Choroid plexus epithelial cell (primary cell): ENCODE measurements around the gene NUDT2.

Experiments used
- DNase-seq: peaks from one replicate; pipeline ENCODE4 v3.0.0-alpha.2; 2010; ENCODE audit warnings: low read depth
- H3K4me3 ChIP-seq: 2 replicates; pipeline ENCODE4 v1.5.1; 2011; ENCODE audit warnings: low read depth, mild to moderate bottlenecking, control low read depth, low read length, moderate library complexity
- TF ChIP-seq, protein P1 (sequence below): conservative IDR thresholded peaks from 2 replicates; pipeline ENCODE4 v1.5.1; 2011; ENCODE audit warnings: low read depth, mild to moderate bottlenecking, control low read depth, inconsistent platforms, low read length, moderate library complexity

NUDT2 gene

DNA sequence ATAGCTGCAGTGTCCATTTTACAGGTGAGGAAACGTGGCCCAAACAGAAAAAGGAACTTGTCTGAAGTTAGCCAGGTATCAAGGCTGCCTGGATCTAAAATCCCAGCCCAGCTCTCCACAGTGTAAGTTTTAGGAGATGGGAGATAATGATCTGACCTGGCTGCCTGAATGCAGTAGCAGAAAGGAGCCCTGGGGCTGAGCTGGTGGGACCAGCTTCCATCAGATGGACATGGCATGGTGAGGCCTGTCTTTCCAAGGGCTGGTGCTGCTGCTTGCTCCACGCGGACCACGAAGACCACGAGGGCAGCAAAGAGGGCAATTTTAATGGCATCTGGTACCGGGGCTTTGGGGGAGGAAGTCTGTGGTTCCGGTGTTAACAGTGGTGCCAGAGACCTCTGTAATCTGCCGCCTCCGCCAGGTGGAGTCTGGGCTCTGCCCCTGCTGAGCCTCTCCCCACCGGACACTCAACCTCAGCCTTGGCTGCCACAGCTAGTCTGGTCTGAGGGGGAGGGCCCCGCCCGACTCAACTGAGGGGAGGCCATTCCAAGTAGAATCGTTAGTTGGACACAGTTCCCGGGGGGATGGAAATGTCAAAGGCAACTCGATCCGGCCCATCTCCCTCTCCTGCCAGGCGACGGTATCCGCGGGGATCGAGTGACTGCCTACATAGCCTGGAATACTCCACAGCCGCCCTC lies 46.7 kb downstream of the NUDT2 start:
- DNase-seq, result peak; percentile 12
- TF ChIP-seq, protein P1, sequence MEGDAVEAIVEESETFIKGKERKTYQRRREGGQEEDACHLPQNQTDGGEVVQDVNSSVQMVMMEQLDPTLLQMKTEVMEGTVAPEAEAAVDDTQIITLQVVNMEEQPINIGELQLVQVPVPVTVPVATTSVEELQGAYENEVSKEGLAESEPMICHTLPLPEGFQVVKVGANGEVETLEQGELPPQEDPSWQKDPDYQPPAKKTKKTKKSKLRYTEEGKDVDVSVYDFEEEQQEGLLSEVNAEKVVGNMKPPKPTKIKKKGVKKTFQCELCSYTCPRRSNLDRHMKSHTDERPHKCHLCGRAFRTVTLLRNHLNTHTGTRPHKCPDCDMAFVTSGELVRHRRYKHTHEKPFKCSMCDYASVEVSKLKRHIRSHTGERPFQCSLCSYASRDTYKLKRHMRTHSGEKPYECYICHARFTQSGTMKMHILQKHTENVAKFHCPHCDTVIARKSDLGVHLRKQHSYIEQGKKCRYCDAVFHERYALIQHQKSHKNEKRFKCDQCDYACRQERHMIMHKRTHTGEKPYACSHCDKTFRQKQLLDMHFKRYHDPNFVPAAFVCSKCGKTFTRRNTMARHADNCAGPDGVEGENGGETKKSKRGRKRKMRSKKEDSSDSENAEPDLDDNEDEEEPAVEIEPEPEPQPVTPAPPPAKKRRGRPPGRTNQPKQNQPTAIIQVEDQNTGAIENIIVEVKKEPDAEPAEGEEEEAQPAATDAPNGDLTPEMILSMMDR, result peak; percentile 23
- peak overlapping the region; percentile 80 for H3K4me3 ChIP-seq

DNA sequence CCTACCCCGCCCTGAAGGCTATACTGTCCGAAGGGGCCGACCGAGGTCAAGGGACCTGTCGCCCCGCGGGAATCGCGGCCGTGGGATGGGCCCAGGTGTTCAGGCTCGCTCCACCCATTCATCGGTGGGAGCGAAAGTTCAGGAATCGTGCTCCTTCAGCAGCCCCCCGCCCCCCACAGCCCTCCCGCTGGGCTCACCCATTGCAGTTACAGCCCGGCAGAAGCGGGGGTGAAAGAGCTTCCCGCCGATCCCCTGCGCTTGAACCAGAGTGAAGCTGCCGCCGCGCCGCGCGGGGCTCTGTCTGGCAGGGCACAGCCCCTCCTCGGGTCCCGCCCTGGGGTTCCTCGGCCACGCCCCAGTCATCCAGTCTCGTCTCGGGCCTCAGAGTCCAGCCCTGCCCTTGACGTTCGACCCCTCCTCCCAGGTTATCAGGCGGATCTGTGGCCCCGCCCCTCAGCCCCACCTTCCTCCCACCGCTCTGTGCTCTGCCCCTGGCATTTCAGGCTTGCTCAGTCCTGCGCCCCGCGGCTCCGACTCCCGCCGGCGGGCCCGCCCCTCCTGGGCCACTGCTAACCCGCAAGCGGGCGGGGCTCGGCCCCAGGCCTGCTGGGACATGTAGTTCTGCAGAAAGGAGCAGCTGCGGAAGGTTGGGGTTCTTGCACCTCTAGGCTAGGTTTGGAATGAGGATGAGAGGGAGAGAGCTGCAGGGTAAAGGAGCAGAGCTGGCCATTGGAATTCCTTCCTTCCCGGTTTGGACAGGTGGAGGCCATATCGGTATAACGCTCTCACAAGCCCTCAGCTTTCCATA lies 47.4 kb downstream of the NUDT2 start, which contains the start of gene MYORG:
TSS of gene MYORG (minus strand) at position 303 of the 808 bp plus-strand sequence. CDS start 3,955 bp downstream, outside the sequence.
- DNase-seq, result peak; percentile 78
- TF ChIP-seq, protein P1, result no peak
- H3K4me3 ChIP-seq, result peak within 1 kb of the TSS; percentile 80

DNA sequence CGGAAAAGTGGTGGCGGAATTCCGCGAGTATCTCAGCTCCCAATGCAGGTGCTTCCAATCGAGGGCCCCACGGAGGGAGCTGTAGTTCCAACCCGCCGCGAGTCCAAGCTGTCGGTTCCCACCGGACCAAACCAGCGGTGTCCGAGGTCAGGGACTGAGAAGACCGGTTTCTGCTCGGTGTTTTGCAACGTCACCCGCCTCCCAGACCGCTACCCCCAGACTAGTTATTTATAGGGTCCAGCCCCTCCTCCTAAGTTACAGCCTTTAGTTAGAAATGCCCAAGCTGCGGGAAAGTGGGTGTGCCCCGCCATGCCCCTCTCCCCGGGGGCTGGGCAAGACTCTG lies 48.0 kb downstream of the NUDT2 start:
- TF ChIP-seq, protein P1, result no peak
- DNase-seq, result peak; percentile 14
- peak overlapping the region; percentile 80 for H3K4me3 ChIP-seq

DNA sequence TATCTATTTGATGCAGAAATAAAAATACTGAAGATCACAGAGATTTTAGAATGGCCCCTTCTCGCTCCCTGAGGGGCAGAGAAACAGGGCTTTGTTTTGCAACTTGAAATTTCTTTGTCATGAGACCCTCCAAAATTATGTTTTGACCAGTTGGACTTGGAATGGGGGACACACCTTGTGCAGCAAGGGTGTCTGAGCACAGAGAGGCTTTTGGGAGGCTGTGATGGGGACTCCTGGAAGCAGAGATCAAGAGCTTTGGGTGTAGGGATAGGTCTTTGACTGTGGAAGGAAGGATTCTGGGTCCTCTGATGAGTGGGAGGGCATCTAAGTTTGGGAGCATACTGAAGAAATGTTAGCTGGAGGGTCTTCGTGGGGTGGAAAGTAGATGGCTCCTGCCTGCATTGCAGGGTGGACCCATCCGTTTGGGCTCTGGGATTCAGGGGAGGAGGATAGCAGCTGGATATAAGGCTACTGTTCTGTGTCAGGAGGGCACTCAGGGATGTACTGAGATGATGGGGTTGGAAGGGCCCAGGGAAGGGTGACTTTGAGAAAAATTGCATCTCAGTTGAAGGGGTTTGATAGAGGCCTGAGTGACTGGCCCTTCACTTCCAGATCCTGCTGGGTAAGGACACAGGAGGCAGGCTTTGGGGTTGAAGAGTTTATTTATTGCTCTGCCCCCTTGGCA lies 49.1 kb downstream of the NUDT2 start:
- TF ChIP-seq, protein P1, result no peak
- H3K4me3 ChIP-seq, result no peak overlapping the region
- DNase-seq, result no peak

DNA sequence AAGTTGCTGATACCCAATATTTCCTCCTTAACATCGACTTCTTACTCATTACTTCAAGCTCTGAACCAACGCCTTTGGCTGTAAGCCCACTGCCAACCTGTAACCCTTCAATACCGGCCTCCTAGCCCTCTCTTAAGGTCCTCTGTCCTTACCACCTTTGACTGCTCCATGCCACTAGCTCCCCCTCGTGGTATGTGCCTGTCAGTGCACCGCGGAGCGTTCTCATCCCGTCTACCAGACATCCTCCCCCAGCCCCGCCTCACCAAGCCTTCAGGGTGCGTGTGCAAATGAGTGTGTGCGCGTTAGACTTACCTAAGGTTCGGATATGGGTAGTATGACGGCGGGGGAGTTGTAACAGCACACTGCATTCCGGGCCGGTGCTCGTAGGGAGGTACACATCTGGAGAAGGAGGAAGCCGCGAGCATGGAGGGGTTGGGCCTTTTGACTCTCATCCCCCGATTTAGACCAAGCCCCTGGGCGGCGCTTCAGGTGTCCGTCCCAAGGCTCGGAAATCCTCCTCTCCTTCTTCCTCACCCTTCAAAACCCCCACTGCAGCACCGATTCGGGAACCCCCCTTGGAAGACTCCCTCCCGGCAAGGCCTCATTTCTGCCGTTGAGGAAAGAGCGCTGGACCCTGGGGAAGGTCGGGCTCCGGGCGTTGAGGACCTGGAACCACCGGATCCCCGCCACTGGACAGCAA lies 50.1 kb downstream of the NUDT2 start:
- peak; percentile 89 for DNase-seq
- TF ChIP-seq, protein P1, result peak; percentile 99

DNA sequence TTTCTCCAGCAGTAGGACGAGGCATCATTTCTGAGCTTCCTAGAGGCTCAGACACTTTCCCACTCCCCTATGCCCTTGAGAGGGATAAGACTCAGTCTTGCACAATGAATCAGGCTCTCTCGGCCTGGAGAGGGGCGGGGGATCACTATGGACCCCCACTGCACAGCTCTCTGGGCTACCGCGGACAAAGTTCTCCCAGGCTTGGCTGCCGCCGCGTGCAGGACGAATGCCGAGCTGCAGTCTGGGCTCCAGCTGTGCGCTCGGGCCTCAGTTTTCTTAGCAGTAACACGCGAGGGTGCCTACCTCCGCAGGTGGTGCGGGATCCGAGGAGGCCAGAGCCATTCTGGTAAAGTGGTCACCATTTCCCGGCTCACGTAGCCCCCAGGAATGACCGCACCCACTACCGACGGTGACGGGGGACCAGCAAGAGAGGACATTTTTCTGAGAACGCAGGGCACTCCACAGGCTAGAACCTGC lies 50.7 kb downstream of the NUDT2 start:
- H3K4me3 ChIP-seq, result peak overlapping the region; percentile 63
- TF ChIP-seq, protein P1, result peak; percentile 1
- peak; percentile 13 for DNase-seq

More for the DNA sequence above, 50.1 kb downstream of the NUDT2 start:
- peak overlapping the region; percentile 63 for H3K4me3 ChIP-seq
